ENCODE results near the gene ANGPTL7.

DNA sequence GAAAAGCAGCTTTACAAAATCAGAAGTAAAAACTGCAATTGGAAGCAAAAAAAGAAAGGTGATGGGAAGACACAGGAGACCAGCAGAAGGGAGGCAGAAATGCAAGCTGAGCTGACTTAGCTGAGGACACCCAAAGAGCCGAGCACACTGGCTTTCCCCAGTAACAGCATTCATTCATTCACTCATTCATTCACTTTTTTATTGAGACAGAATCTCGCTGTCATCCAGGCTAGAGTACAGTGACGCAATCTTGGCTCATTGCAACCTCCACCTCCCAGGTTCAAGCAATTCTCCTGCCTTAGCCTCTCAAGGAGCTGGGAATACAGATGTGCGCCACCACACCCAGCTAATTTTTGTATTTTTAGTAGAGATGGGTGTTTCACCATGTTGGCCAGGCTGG is 8.2 kb downstream of the ANGPTL7 start:
- TF ChIP-seq, protein P1, sequence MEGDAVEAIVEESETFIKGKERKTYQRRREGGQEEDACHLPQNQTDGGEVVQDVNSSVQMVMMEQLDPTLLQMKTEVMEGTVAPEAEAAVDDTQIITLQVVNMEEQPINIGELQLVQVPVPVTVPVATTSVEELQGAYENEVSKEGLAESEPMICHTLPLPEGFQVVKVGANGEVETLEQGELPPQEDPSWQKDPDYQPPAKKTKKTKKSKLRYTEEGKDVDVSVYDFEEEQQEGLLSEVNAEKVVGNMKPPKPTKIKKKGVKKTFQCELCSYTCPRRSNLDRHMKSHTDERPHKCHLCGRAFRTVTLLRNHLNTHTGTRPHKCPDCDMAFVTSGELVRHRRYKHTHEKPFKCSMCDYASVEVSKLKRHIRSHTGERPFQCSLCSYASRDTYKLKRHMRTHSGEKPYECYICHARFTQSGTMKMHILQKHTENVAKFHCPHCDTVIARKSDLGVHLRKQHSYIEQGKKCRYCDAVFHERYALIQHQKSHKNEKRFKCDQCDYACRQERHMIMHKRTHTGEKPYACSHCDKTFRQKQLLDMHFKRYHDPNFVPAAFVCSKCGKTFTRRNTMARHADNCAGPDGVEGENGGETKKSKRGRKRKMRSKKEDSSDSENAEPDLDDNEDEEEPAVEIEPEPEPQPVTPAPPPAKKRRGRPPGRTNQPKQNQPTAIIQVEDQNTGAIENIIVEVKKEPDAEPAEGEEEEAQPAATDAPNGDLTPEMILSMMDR (IDR thresholded peaks at IDR 0.05) = no peak
- TF ChIP-seq POLR2A (IDR thresholded peaks at IDR 0.05) = no peak
